Endothelial cell of umbilical vein (primary cell): ENCODE results near the gene PTDSS2.

Experiments
- CTCF ChIP-seq, 2 donors: IDR thresholded peaks; 1 replicate in 1 of 2; 2 replicates in 1 of 2; pipeline ENCODE4 v1.5.1; 2011; ENCODE audit warnings: low read length in 2 of 2, mild to moderate bottlenecking in 2 of 2, moderate library complexity in 2 of 2, control low read depth in 1 of 2, inconsistent platforms in 1 of 2, low read depth in 1 of 2; ENCODE audit not compliant: insufficient read depth in 1 of 2; ENCODE audit errors: extremely low read depth in 1 of 2
- EZH2 ChIP-seq: IDR thresholded peaks from 2 replicates; pipeline ENCODE4 v1.6.1; 2012; ENCODE audit warnings: borderline replicate concordance, low read depth, mild to moderate bottlenecking, moderate library complexity, low read length, inconsistent platforms; ENCODE audit not compliant: severe bottlenecking
- FOS ChIP-seq: IDR thresholded peaks from 2 replicates; pipeline ENCODE4 v1.6.1; 2011; ENCODE audit warnings: mild to moderate bottlenecking, low read length, moderate library complexity, borderline replicate concordance; ENCODE audit not compliant: insufficient read depth
- GATA2 ChIP-seq: IDR thresholded peaks from 2 replicates; pipeline ENCODE4 v1.7.0; 2011; ENCODE audit warnings: low read depth, mild to moderate bottlenecking, moderate library complexity, mixed read lengths, low read length; ENCODE audit not compliant: insufficient read length, insufficient read depth
- JUN ChIP-seq: IDR thresholded peaks from 2 replicates; pipeline ENCODE4 v1.6.1; 2011; ENCODE audit warnings: borderline replicate concordance, low read depth; ENCODE audit not compliant: insufficient read length, insufficient read depth
- MAX ChIP-seq: IDR thresholded peaks from 2 replicates; pipeline ENCODE4 v1.6.1; 2011; ENCODE audit not compliant: insufficient read depth, insufficient read length
- MYC ChIP-seq: IDR thresholded peaks from one replicate; pipeline ENCODE4 v1.6.1; 2011; ENCODE audit warnings: mild to moderate bottlenecking, low read depth, low read length
- POLR2A ChIP-seq: IDR thresholded peaks from 2 replicates; pipeline ENCODE4 v1.6.1; 2012; ENCODE audit warnings: low read depth, mild to moderate bottlenecking, control low read depth, low read length
- POLR2AphosphoS5 ChIP-seq: IDR thresholded peaks from 2 replicates; pipeline ENCODE4 v1.6.1; 2012; ENCODE audit warnings: low read depth, mild to moderate bottlenecking, control low read depth, low read length, moderate library complexity; ENCODE audit not compliant: insufficient read depth

GRCh38 chr11:506238-506994 is 56.3 kb downstream of the PTDSS2 start:
- TF ChIP-seq POLR2A (peak; percentile 53), MAX (peak; percentile 92), CTCF (IDR thresholded peaks at IDR 0.05; ENCODE audit: extremely low read depth in 1 of 2, insufficient read depth in 1 of 2, low read depth in 1 of 2, low read length in 2 of 2) (no peak), FOS (no peak), MYC (peak; percentile 94), EZH2 (no peak), POLR2AphosphoS5 (no peak), JUN (no peak), GATA2 (no peak)
